NCI-H526 treated with DMSO at 0.1 percent for 48 hours (cell line): ENCODE results near the gene SMIM7.
"Not testable (repeated sequence)": the region's sequence is repeated elsewhere in the genome, so short reads cannot be mapped to it uniquely, and the experiment has no call there.

ENCODE experiments used
- DNase-seq: peaks from one replicate; lab custom pipeline; 2025; lab: John Stamatoyannopoulos, UW

Gene SMIM7

GRCh38 chr19:16659832-16660708, at the start of gene SMIM7:
TSS of gene SMIM7 (minus strand) at chr19:16660144. CDS start at chr19:16660110, 34 bp downstream.
- peak; percentile 86 for DNase-seq

- no peak for DNase-seq
Observed at GRCh38 chr19:16703677-16704076, 43.7 kb upstream of the SMIM7 start.

GRCh38 chr19:16702123-16702522, 42.2 kb upstream of the SMIM7 start:
- DNase-seq = no peak

- no peak for DNase-seq
Observed at GRCh38 chr19:16698914-16699313, 39.0 kb upstream of the SMIM7 start.

- no peak for DNase-seq
Observed at GRCh38 chr19:16688084-16688483, 28.1 kb upstream of the SMIM7 start.

- no peak for DNase-seq
Observed at GRCh38 chr19:16684216-16684615, 24.3 kb upstream of the SMIM7 start.

GRCh38 chr19:16682539-16682938, 22.6 kb upstream of the SMIM7 start:
- no peak for DNase-seq

- no peak for DNase-seq
Observed at GRCh38 chr19:16679811-16680210, 19.9 kb upstream of the SMIM7 start.

- DNase-seq = no peak
Observed at GRCh38 chr19:16678498-16678897, 18.6 kb upstream of the SMIM7 start.

- no peak for DNase-seq
Observed at GRCh38 chr19:16677055-16677454, 17.1 kb upstream of the SMIM7 start.

GRCh38 chr19:16676101-16676798, 16.3 kb upstream of the SMIM7 start:
- no peak for DNase-seq

GRCh38 chr19:16673839-16674238, 13.9 kb upstream of the SMIM7 start:
- not testable (repeated sequence) for DNase-seq

GRCh38 chr19:16673231-16673630, 13.3 kb upstream of the SMIM7 start:
- no peak for DNase-seq

GRCh38 chr19:16671652-16672274, 11.8 kb upstream of the SMIM7 start:
- no peak for DNase-seq

- no peak for DNase-seq
Observed at GRCh38 chr19:16670291-16670690, 10.3 kb upstream of the SMIM7 start.

- DNase-seq = not testable (repeated sequence)
Observed at GRCh38 chr19:16668702-16669101, 8.8 kb upstream of the SMIM7 start.

GRCh38 chr19:16668176-16668575, 8.2 kb upstream of the SMIM7 start:
- no peak for DNase-seq

GRCh38 chr19:16661480-16662034, 1.6 kb upstream of the SMIM7 start:
- no peak for DNase-seq

- no peak for DNase-seq
Observed at GRCh38 chr19:16660763-16661479, 977 bp upstream of the SMIM7 start, which contains the start of gene TMEM38A. TSS of gene TMEM38A (plus strand) at chr19:16661139. CDS start at chr19:16661218, 79 bp downstream.

- DNase-seq = no peak
Observed at GRCh38 chr19:16659464-16659831, 496 bp downstream of the SMIM7 start.

- DNase-seq = no peak
Observed at GRCh38 chr19:16657384-16657783, 2.6 kb downstream of the SMIM7 start.

- DNase-seq = no peak
Observed at GRCh38 chr19:16655727-16656126, 4.2 kb downstream of the SMIM7 start.
